Measurements from ENCODE around the gene PNLIPRP2.

The PNLIPRP2 gene

GRCh38 chr10:116621934-116622655, 1.3 kb downstream of the PNLIPRP2 start:
- DNase-seq (ENCODE audit: low read depth in 1 of 2, low spot score in 1 of 2) = no peak
- in situ Hi-C loops (cut with HindIII; ENCODE audit: low pct_unique_long_range_greater_than_20kb, low sequenced_read_pairs) = no loop called here
- TF ChIP-seq JUND (IDR thresholded peaks at IDR 0.05; ENCODE audit: low read depth) = no peak

GRCh38 chr10:116625845-116626244, 5.1 kb downstream of the PNLIPRP2 start:
- no peak for DNase-seq (ENCODE audit: low read depth in 1 of 2, low spot score in 1 of 2)
- in situ Hi-C loops (cut with HindIII; ENCODE audit: low pct_unique_long_range_greater_than_20kb, low sequenced_read_pairs) = no loop called here
- no peak for TF ChIP-seq JUND (IDR thresholded peaks at IDR 0.05; ENCODE audit: low read depth)

GRCh38 chr10:116626815-116627214, 6.1 kb downstream of the PNLIPRP2 start:
- no peak for TF ChIP-seq JUND (IDR thresholded peaks at IDR 0.05; ENCODE audit: low read depth)
- DNase-seq (ENCODE audit: low read depth in 1 of 2, low spot score in 1 of 2) = no peak
- in situ Hi-C loops (cut with HindIII; ENCODE audit: low pct_unique_long_range_greater_than_20kb, low sequenced_read_pairs) = no loop called here

GRCh38 chr10:116627386-116627933, 6.7 kb downstream of the PNLIPRP2 start:
- no peak for TF ChIP-seq JUND (IDR thresholded peaks at IDR 0.05; ENCODE audit: low read depth)
- in situ Hi-C loops (cut with HindIII; ENCODE audit: low pct_unique_long_range_greater_than_20kb, low sequenced_read_pairs) = no loop called here
- peak; percentile 51 to 53 for DNase-seq (ENCODE audit: low read depth in 1 of 2, low spot score in 1 of 2)

GRCh38 chr10:116629340-116629739, 8.6 kb downstream of the PNLIPRP2 start:
- in situ Hi-C loops (cut with HindIII; ENCODE audit: low pct_unique_long_range_greater_than_20kb, low sequenced_read_pairs) = no loop called here
- DNase-seq (ENCODE audit: low read depth in 1 of 2, low spot score in 1 of 2) = no peak
- TF ChIP-seq JUND (IDR thresholded peaks at IDR 0.05; ENCODE audit: low read depth) = no peak

GRCh38 chr10:116630020-116630419, 9.3 kb downstream of the PNLIPRP2 start:
- no peak for TF ChIP-seq JUND (IDR thresholded peaks at IDR 0.05; ENCODE audit: low read depth)
- in situ Hi-C loops (cut with HindIII; ENCODE audit: low pct_unique_long_range_greater_than_20kb, low sequenced_read_pairs) = no loop called here
- DNase-seq (ENCODE audit: low read depth in 1 of 2, low spot score in 1 of 2) = no peak

GRCh38 chr10:116631871-116632295, 11.1 kb downstream of the PNLIPRP2 start:
- no peak for DNase-seq (ENCODE audit: low read depth in 1 of 2, low spot score in 1 of 2)
- TF ChIP-seq JUND (IDR thresholded peaks at IDR 0.05; ENCODE audit: low read depth) = no peak
- in situ Hi-C loops (cut with HindIII; ENCODE audit: low pct_unique_long_range_greater_than_20kb, low sequenced_read_pairs) = no loop called here

- no peak for DNase-seq (ENCODE audit: low read depth in 1 of 2, low spot score in 1 of 2)
- in situ Hi-C loops (cut with HindIII; ENCODE audit: low pct_unique_long_range_greater_than_20kb, low sequenced_read_pairs) = no loop called here
- no peak for TF ChIP-seq JUND (IDR thresholded peaks at IDR 0.05; ENCODE audit: low read depth)
Measured at GRCh38 chr10:116632596-116633215, 12.0 kb downstream of the PNLIPRP2 start.

- TF ChIP-seq JUND (IDR thresholded peaks at IDR 0.05; ENCODE audit: low read depth) = no peak
- DNase-seq (ENCODE audit: low read depth in 1 of 2, low spot score in 1 of 2) = no peak
- in situ Hi-C loops (cut with HindIII; ENCODE audit: low pct_unique_long_range_greater_than_20kb, low sequenced_read_pairs) = no loop called here
Measured at GRCh38 chr10:116633216-116633600, 12.5 kb downstream of the PNLIPRP2 start.

GRCh38 chr10:116634126-116634975, 13.6 kb downstream of the PNLIPRP2 start:
- TF ChIP-seq JUND (IDR thresholded peaks at IDR 0.05; ENCODE audit: low read depth) = no peak
- in situ Hi-C loops (cut with HindIII; ENCODE audit: low pct_unique_long_range_greater_than_20kb, low sequenced_read_pairs) = no loop called here
- no peak for DNase-seq (ENCODE audit: low read depth in 1 of 2, low spot score in 1 of 2)

GRCh38 chr10:116636385-116636784, 15.6 kb downstream of the PNLIPRP2 start:
- no peak for DNase-seq (ENCODE audit: low read depth in 1 of 2, low spot score in 1 of 2)
- in situ Hi-C loops (cut with HindIII; ENCODE audit: low pct_unique_long_range_greater_than_20kb, low sequenced_read_pairs) = no loop called here
- TF ChIP-seq JUND (IDR thresholded peaks at IDR 0.05; ENCODE audit: low read depth) = no peak

GRCh38 chr10:116636976-116637375, 16.2 kb downstream of the PNLIPRP2 start:
- no peak for TF ChIP-seq JUND (IDR thresholded peaks at IDR 0.05; ENCODE audit: low read depth)
- in situ Hi-C loops (cut with HindIII; ENCODE audit: low pct_unique_long_range_greater_than_20kb, low sequenced_read_pairs) = no loop called here
- DNase-seq (ENCODE audit: low read depth in 1 of 2, low spot score in 1 of 2) = no peak
